Left lung (tissue), 10 donors: ENCODE data around the gene MS4A3. TPM values are rescaled to one million over a fixed set of nuclear protein-coding genes. Genes with fewer than 3 reads are reported as not detected.
"Not testable (repeated sequence)": the region's sequence is repeated elsewhere in the genome, so short reads cannot be mapped to it uniquely, and the experiment has no call there.

Source experiments
- ATAC-seq: fragments of 200-7000 bp; cut with Tn5 transposase; one replicate; pipeline ENCODE4 v1.9.1; 2020; ENCODE audit warnings: moderate library complexity
- DNase-seq, 4 donors: peaks; one replicate each; pipeline ENCODE4 v3.0.0-alpha.2; 2013 to 2020
- H3K27ac ChIP-seq, 2 donors: fragments of 200-600 bp; sonication (generic) in 1 of 2; one replicate each; pipeline versions ENCODE4 v1.5.0 to v1.8.0; 2020 to 2021
- H3K27me3 ChIP-seq, 2 donors: fragments of 200-600 bp; sonication (generic) in 1 of 2; one replicate each; pipeline versions ENCODE4 v1.5.0 to v1.8.0; 2020 to 2021
- H3K36me3 ChIP-seq, 2 donors: fragments of 200-600 bp; sonication (generic) in 1 of 2; one replicate each; pipeline versions ENCODE4 v1.5.0 to v1.8.0; 2020 to 2021
- H3K4me1 ChIP-seq, 2 donors: fragments of 200-600 bp; one replicate each; pipeline ENCODE4 v1.8.0; 2021
- H3K4me3 ChIP-seq, 2 donors: fragments of 200-600 bp; sonication (generic) in 1 of 2; one replicate each; pipeline versions ENCODE4 v1.5.0 to v1.8.0; 2020 to 2021; ENCODE audit warnings: mild to moderate bottlenecking in 1 of 2
- H3K9me3 ChIP-seq, 2 donors: fragments of 200-600 bp; sonication (generic) in 1 of 2; one replicate each; pipeline versions ENCODE4 v1.5.0 to v1.8.0; 2020 to 2021
- intact Hi-C, 2 donors: fragments of 100-400 bp; cut with DNase I; formaldehyde crosslinking; loops; one replicate each; pipeline versions ENCODE4 v1.11.2 to v1.14.2; 2022
- polyA plus RNA-seq, 6 donors: library from polyadenylated mRNA; unstranded; fragments of 120-200 nt; gene quantifications; one replicate each; pipeline ENCODE4 v1.2.1, GENCODE V29; 2013; ENCODE audit not compliant: insufficient read length in 6 of 6
- total RNA-seq, 2 donors: library from RNA; stranded (reverse); fragmentation: NEBNext Ultra II Directional; extraction: Animal tissue kit (Norgen Biotek cat#: 25700); gene quantifications; one replicate each; pipeline ENCODE4 v1.2.1, GENCODE V29; 2021
- TF ChIP-seq, protein P1 (sequence below), 2 donors: fragments of 200-600 bp; sonication (generic) in 1 of 2; IDR thresholded peaks; one replicate each; pipeline versions ENCODE4 v1.5.0 to v1.8.0; 2021; ENCODE audit warnings: antibody characterized with exemption in 2 of 2
- donor health status: DM: no; HTN: yes; CAD: no.
- donor health status: DM: no; HTN: no; CAD: no.

MS4A3 gene
- total and polyA plus RNA-seq, 8 donors: 0.73 to 2.3 (median 1.3) TPM; not detected in 1

DNA sequence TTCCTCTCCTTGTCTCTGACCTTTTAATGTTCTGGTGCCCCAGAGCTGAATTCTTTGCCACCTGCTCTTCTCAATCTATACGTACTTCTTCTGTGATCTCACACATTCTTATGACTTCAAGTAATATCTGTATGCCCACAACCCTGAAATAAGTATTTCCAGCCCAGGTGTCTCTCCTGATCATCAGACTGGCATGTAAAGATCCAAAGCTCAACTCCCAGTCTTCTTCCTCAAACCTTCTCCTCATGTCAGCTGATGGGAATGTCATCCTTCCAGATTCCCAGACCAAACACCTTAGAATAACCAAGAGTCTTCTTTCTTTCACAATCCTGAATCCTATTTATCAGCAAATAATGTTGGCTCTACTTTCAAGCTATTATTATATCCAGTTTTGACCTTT lies 9.3 kb downstream of the MS4A3 start:
- TF ChIP-seq, protein P1, sequence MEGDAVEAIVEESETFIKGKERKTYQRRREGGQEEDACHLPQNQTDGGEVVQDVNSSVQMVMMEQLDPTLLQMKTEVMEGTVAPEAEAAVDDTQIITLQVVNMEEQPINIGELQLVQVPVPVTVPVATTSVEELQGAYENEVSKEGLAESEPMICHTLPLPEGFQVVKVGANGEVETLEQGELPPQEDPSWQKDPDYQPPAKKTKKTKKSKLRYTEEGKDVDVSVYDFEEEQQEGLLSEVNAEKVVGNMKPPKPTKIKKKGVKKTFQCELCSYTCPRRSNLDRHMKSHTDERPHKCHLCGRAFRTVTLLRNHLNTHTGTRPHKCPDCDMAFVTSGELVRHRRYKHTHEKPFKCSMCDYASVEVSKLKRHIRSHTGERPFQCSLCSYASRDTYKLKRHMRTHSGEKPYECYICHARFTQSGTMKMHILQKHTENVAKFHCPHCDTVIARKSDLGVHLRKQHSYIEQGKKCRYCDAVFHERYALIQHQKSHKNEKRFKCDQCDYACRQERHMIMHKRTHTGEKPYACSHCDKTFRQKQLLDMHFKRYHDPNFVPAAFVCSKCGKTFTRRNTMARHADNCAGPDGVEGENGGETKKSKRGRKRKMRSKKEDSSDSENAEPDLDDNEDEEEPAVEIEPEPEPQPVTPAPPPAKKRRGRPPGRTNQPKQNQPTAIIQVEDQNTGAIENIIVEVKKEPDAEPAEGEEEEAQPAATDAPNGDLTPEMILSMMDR (IDR thresholded peaks at IDR 0.05): no peak
- H3K27me3 ChIP-seq: no peaks in the 10 kb centered on the region
- H3K4me3 ChIP-seq: no peak overlapping the region
- H3K4me1 ChIP-seq: peaks cover 0 to 3% of the 10 kb centered on the region in 2 donors
- ATAC-seq (no peak), DNase-seq (no peak)
- no peaks in the 10 kb centered on the region for H3K9me3 ChIP-seq
- no peak overlapping the region for H3K27ac ChIP-seq
- intact Hi-C loops: no loop called here
- H3K36me3 ChIP-seq: no peaks in the 10 kb centered on the region

DNA sequence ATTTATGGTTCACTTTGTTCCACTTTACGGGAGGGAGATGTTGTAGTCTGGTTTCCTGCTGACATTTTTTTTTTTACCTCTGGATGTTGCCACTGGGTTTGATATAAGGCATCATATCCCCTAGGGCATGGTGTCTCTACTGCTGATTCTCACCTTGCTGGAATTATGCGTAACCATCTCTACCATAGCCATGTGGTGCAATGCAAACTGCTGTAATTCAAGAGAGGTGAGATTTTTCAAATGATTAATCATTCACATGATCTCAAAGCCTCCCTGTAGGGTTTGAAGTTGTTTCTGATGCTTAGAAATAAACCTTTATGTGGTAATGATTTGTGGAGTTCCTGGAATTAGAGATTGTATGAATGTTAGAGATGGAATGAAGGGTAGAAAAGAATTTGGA lies 13.0 kb downstream of the MS4A3 start:
- TF ChIP-seq, protein P1 (IDR thresholded peaks at IDR 0.05): no peak
- Histone ChIP-seq H3K4me3 (no peak overlapping the region), H3K9me3 (no peaks in the 10 kb centered on the region), H3K4me1 (no peaks in the 10 kb centered on the region), H3K27me3 (no peaks in the 10 kb centered on the region), H3K36me3 (no peaks in the 10 kb centered on the region), H3K27ac (no peak overlapping the region)
- no peak for DNase-seq
- no peak for ATAC-seq
- intact Hi-C loops: no loop called here

DNA sequence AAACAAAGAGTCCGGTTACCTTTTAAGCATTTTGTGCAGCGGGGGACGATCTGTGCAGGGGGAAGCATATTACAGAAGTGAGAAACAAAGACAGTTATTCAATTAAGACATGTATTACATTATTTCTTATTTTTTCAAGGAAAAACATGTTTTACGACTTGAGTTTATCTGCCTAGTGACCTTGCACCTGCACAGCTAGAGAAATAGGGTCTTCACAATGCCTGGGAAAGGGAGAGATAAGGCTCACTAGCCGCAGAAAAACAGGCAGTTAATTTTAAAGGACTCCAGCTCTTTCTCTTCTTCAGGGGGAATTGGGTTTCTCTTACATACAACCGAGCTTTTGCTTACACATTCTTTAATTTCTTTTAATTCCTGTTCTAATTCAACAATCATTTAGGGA lies 15.2 kb downstream of the MS4A3 start:
- H3K27me3 ChIP-seq, DNase-seq, H3K36me3 ChIP-seq, H3K4me3 ChIP-seq, ATAC-seq, H3K27ac ChIP-seq, intact Hi-C loops, H3K4me1 ChIP-seq, H3K9me3 ChIP-seq: not testable (repeated sequence)

DNA sequence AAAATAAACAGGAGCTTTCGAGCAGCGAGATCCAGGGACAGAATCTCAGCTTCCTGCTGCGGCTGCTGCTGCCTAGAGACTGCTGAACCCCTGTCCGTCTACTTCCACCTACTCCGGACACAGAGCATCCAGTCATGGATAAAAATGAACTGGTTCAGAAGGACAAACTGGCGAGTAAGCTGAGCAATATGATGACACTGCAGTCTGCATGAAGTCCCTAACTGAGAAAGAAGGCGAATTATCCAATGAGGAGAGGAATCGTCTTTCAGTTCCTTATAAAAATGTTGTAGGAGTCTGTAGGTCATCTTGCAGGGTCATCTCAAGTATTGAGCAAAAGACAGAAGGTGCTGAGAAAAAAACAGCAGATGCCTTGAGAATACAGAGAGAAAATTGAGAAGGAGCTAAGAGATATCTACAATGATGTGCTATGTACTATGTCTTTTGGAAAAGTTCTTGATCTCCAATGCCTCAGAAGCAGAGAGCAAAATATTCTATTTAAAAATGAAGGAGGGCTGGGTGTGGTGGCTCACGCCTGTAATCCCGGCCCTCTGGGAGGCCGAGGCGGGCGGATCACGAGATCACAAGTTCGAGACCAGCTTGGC lies 20.9 kb downstream of the MS4A3 start:
- peak; percentile 33 for ATAC-seq
- TF ChIP-seq, protein P1 (IDR thresholded peaks at IDR 0.05): no peak
- H3K9me3 ChIP-seq: peaks cover 0 to 3% of the 10 kb centered on the region in 2 donors
- H3K36me3 ChIP-seq: no peaks in the 10 kb centered on the region
- DNase-seq: no peak
- intact Hi-C loops: no loop called here
- H3K4me1 ChIP-seq: peaks cover 0 to 4% of the 10 kb centered on the region in 2 donors
- no peaks in the 10 kb centered on the region for H3K27me3 ChIP-seq
- no peak overlapping the region for H3K27ac ChIP-seq
- no peak overlapping the region for H3K4me3 ChIP-seq

DNA sequence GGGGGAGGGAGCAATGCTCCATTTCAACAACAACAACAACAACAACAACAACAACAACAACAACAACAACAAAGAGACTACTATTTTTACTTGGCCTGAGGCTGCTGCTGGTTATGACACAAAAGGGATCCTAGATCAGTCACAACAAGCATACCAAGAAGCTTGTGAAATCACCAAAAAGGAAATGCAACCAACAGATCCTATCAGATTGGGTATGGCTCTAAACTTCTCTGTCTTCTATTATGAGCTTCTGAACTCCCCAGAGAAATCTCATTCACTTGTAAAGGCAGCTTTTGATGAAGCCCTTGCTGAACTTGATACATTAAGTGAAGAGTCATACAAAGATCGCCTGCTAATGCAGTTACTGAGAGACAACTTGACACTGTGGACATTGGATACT lies 21.5 kb downstream of the MS4A3 start:
- intact Hi-C loops: no loop called here
- Histone ChIP-seq H3K4me3 (no peak overlapping the region), H3K36me3 (no peaks in the 10 kb centered on the region), H3K9me3 (peaks cover 0 to 3% of the 10 kb centered on the region in 2 donors), H3K27ac (no peak overlapping the region), H3K4me1 (peaks cover 0 to 4% of the 10 kb centered on the region in 2 donors), H3K27me3 (no peaks in the 10 kb centered on the region)
- TF ChIP-seq, protein P1 (IDR thresholded peaks at IDR 0.05): no peak
- DNase-seq (no peak), ATAC-seq (no peak)

DNA sequence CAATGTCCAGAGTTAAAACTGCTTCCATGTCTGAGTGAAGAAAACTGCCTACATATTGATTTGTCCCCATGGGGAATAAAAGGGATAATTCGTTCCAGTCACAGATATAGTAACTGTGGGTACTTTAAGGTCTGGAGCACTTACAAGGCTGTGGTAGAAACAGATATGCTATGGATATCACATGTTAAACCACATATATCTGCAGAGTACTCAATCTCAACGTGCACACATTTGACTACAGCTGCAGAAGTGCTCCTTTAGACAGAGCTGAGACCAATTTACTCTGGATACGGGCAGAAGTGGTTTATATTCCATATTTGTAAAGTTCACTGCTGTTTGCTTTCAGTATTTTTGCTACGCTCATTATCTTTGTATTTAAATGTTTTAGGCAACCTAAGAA lies 22.3 kb downstream of the MS4A3 start:
- no peak overlapping the region for H3K4me3 ChIP-seq
- H3K9me3 ChIP-seq: peaks cover 0 to 3% of the 10 kb centered on the region in 2 donors
- DNase-seq (no peak), ATAC-seq (no peak)
- peaks cover 0 to 4% of the 10 kb centered on the region in 2 donors for H3K4me1 ChIP-seq
- TF ChIP-seq, protein P1 (IDR thresholded peaks at IDR 0.05): no peak
- H3K27ac ChIP-seq: no peak overlapping the region
- no peaks in the 10 kb centered on the region for H3K27me3 ChIP-seq
- intact Hi-C loops: no loop called here
- H3K36me3 ChIP-seq: no peaks in the 10 kb centered on the region
